ENCODE results near the gene NDUFS6.

GRCh38 chr5:1779021-1779680 is 22.1 kb upstream of the NDUFS6 start:
- TF ChIP-seq GATA2 (IDR thresholded peaks at IDR 0.05; ENCODE audit: low read depth, low read length) = no peak
- no peak for TF ChIP-seq GATA3 (IDR thresholded peaks at IDR 0.05; ENCODE audit: low read depth, low read length)

Data from SH-SY5Y (cell line).